DOHH2 (cell line): ENCODE data around the gene DCUN1D3.
"Not testable (repeated sequence)": the region's sequence is repeated elsewhere in the genome, so short reads cannot be mapped to it uniquely, and the experiment has no call there.

Experiments used
- H3F3A ChIP-seq: fragments of 200-600 bp; sonication (generic), shearing (Covaris generic); 2 replicates; pipeline ENCODE4 v1.6.0; 2016; ENCODE audit warnings: antibody characterized with exemption, mild to moderate bottlenecking; ENCODE audit not compliant: control insufficient read depth, insufficient read depth
- H3K27ac ChIP-seq: fragments of 200-600 bp; sonication (generic); 2 replicates; pipeline ENCODE4 v1.5.1; 2014; ENCODE audit warnings: low read depth, mild to moderate bottlenecking, low read length, moderate library complexity
- H3K27me3 ChIP-seq: fragments of 200-600 bp; sonication (generic); 2 replicates; pipeline ENCODE4 v1.6.1; 2014; ENCODE audit warnings: mild to moderate bottlenecking, low read length, mixed read lengths; ENCODE audit not compliant: control insufficient read depth
- H3K36me3 ChIP-seq: fragments of 200-600 bp; sonication (generic); 2 replicates; pipeline ENCODE4 v1.6.1; 2014; ENCODE audit warnings: mild to moderate bottlenecking, low read length, moderate library complexity, mixed read lengths; ENCODE audit not compliant: control insufficient read depth
- H3K4me1 ChIP-seq: fragments of 200-600 bp; sonication (generic); 2 replicates; pipeline ENCODE4 v1.6.1; 2014; ENCODE audit warnings: mild to moderate bottlenecking, low read length, mixed read lengths; ENCODE audit not compliant: control insufficient read depth
- H3K4me2 ChIP-seq: fragments of 200-600 bp; sonication (generic); 2 replicates; pipeline ENCODE4 v1.6.0; 2014; ENCODE audit warnings: mild to moderate bottlenecking, low read length, moderate library complexity
- H3K4me3 ChIP-seq: fragments of 200-600 bp; sonication (generic); 2 replicates; pipeline ENCODE4 v1.5.1; 2014; ENCODE audit warnings: mild to moderate bottlenecking, low read length, mixed read lengths
- H3K79me2 ChIP-seq: fragments of 200-600 bp; sonication (generic); 2 replicates; pipeline ENCODE4 v1.6.1; 2014; ENCODE audit warnings: mild to moderate bottlenecking, low read length, mixed read lengths; ENCODE audit not compliant: control insufficient read depth
- H3K9me2 ChIP-seq: fragments of 200-600 bp; sonication (generic); replicated peaks from 2 replicates; pipeline ENCODE4 v1.6.1; 2014; ENCODE audit warnings: mild to moderate bottlenecking, low read length, mixed read lengths; ENCODE audit not compliant: control insufficient read depth
- H3K9me3 ChIP-seq: fragments of 200-600 bp; sonication (generic); 2 replicates; pipeline ENCODE4 v1.6.1; 2014; ENCODE audit warnings: antibody characterized with exemption, low read length, mixed read lengths; ENCODE audit not compliant: control insufficient read depth, insufficient read depth
- H4K20me1 ChIP-seq: fragments of 200-600 bp; sonication (generic); 2 replicates; pipeline ENCODE4 v1.6.0; 2014; ENCODE audit warnings: low read depth, mild to moderate bottlenecking, antibody characterized with exemption, low read length, moderate library complexity; ENCODE audit not compliant: control insufficient read depth, insufficient read depth
- EZH2phosphoT487 ChIP-seq: fragments of 200-600 bp; sonication (generic); IDR thresholded peaks from 2 replicates; pipeline ENCODE4 v1.6.1; 2017; ENCODE audit warnings: borderline replicate concordance, mild to moderate bottlenecking, antibody characterized with exemption, low read length, moderate library complexity, mixed read lengths
- TF ChIP-seq, protein P1 (sequence below): fragments of 200-600 bp; sonication (generic); IDR thresholded peaks from one replicate; pipeline ENCODE4 v1.5.1; 2014; ENCODE audit warnings: antibody characterized with exemption, mild to moderate bottlenecking, low read depth, low read length; ENCODE audit not compliant: poor library complexity, severe bottlenecking

DCUN1D3 gene

DNA sequence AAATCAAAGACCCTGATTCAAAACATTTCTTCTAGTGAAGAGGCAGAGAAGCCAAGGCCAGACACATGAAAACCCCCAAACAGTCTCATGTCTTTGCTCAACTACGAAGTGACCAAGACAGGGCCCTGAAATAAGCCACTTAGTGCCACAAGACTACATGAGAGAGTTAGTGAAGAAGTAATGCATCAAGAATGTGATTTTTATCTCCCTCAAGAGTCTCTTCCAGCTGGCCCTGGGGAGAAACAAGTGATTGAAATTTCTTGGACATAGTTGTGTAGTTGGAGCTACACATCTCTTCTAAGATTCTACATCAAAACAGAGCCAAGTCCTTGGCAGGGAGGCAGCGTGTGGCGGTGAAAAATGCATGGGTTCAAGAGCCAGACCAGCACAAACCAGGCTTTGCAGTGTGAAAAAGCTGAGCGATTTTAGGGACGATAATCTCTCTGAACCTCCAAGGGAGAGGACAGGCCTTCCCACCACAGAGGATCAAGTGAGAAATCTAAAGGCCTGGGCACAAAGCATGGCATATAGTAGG lies 31.0 kb upstream of the DCUN1D3 start:
- no peaks in the 10 kb centered on the region for H4K20me1 ChIP-seq
- no peaks in the 10 kb centered on the region for H3K9me3 ChIP-seq
- H3K36me3 ChIP-seq = no peaks in the 10 kb centered on the region
- H3F3A ChIP-seq = no peaks in the 10 kb centered on the region
- no peak overlapping the region for H3K4me3 ChIP-seq
- peaks cover 4% of the 10 kb centered on the region; the same call in 1 of the 2 replicates for H3K27me3 ChIP-seq
- H3K4me2 ChIP-seq = no peak overlapping the region
- no peaks in the 10 kb centered on the region for H3K9me2 ChIP-seq
- H3K79me2 ChIP-seq = no peaks in the 10 kb centered on the region
- TF ChIP-seq, protein P1, sequence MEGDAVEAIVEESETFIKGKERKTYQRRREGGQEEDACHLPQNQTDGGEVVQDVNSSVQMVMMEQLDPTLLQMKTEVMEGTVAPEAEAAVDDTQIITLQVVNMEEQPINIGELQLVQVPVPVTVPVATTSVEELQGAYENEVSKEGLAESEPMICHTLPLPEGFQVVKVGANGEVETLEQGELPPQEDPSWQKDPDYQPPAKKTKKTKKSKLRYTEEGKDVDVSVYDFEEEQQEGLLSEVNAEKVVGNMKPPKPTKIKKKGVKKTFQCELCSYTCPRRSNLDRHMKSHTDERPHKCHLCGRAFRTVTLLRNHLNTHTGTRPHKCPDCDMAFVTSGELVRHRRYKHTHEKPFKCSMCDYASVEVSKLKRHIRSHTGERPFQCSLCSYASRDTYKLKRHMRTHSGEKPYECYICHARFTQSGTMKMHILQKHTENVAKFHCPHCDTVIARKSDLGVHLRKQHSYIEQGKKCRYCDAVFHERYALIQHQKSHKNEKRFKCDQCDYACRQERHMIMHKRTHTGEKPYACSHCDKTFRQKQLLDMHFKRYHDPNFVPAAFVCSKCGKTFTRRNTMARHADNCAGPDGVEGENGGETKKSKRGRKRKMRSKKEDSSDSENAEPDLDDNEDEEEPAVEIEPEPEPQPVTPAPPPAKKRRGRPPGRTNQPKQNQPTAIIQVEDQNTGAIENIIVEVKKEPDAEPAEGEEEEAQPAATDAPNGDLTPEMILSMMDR = no peak
- no peak for TF ChIP-seq EZH2phosphoT487
- H3K4me1 ChIP-seq = no peaks in the 10 kb centered on the region
- H3K27ac ChIP-seq = no peak overlapping the region

DNA sequence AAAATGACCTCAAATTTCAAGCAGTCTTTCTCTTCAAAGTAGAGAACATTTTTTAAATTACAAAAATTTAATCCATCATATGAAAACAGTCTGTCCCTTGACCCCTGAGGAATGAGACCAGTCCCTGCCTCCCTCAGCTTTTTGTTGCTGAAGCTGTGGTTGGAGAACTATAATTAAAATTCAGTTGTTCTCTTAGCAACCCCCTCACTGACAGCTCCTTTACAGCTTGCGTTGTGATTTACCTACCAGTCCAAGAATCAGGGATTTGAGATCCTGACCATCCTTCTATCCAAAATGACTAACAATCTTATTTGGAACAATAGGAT lies 30.2 kb upstream of the DCUN1D3 start:
- Histone ChIP-seq H3K9me3 (no peaks in the 10 kb centered on the region), H3F3A (no peaks in the 10 kb centered on the region), H3K9me2 (no peaks in the 10 kb centered on the region), H4K20me1 (no peaks in the 10 kb centered on the region), H3K27me3 (peaks cover 4% of the 10 kb centered on the region; the same call in 1 of the 2 replicates), H3K36me3 (0 out of 2 replicates have a peak, but pooled peaks cover 3% of the 10 kb centered on the region), H3K27ac (no peak overlapping the region), H3K4me3 (no peak overlapping the region), H3K4me2 (no peak overlapping the region), H3K4me1 (no peaks in the 10 kb centered on the region), H3K79me2 (no peaks in the 10 kb centered on the region)
- TF ChIP-seq EZH2phosphoT487 = no peak
- TF ChIP-seq, protein P1 = no peak

DNA sequence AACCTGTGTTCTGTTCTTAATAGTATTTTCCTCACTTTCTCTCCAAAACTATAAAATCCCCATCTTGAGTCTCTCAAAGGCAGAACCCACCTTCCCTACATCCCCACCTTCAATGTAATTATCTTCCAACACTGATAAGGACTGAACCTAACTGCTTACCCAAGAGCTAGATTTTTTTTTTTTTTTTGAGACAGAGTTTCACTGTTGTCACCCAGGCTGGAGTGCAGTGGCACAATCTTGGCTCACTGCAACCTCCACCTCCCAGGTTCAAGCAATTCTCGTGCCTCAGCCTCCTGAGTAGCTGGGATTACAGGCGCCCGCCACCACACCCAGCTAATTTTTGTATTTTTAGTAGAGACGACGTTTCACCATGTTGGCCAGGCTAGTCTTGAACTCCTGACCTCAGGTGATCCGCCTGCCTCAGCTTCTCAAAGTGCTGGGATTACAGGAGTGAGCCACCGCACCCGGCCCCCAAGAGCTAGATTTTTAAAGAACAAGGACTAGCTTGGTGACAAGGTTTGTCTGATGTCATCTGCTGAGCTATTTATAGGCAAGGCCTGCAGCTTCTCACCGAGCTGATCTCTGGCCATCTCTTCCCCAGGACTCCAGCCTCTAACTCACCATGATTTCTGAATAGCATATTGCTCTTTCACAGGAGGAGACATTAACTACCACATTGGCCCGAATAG lies 29.7 kb upstream of the DCUN1D3 start:
- not testable (repeated sequence) for H3K4me3 ChIP-seq, H3K9me2 ChIP-seq

DNA sequence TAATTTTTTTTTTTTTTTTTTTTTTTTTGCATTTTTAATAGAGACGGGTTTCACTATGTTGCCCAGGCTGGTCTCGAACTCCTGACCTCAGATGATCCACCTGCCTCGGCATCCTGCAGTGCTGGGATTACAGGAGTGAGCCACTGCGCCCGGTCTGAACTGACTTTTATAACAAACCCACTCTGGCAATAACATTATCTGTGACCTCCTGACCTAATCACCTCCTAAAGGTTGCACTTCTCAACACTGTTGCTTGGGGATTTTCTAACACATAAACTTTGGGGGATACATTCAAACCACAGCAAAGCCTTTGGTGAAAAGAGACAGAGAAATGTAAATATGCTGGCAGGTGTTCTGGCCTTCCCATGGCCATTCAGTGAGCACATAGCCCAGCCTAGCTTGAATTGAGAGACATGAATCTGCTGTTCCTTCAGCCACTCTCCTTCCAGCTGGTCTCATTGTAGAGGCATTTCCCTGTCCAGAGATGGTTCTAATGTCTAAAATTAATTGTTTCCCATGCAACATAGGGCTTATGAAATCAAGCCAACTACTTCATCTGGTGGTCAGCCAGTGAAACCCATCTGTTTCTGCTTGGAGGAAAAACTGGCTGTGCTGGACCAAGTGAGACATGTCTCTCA lies 28.7 kb upstream of the DCUN1D3 start:
- H3K4me2 ChIP-seq = no peak overlapping the region
- H3K79me2 ChIP-seq = no peaks in the 10 kb centered on the region
- H3K27me3 ChIP-seq = no peaks in the 10 kb centered on the region
- no peaks in the 10 kb centered on the region for H3K9me3 ChIP-seq
- no peaks in the 10 kb centered on the region for H3F3A ChIP-seq
- TF ChIP-seq EZH2phosphoT487 = no peak
- TF ChIP-seq, protein P1 = no peak
- no peaks in the 10 kb centered on the region for H3K9me2 ChIP-seq
- no peak overlapping the region for H3K4me3 ChIP-seq
- no peak overlapping the region for H3K27ac ChIP-seq
- no peaks in the 10 kb centered on the region for H4K20me1 ChIP-seq
- H3K4me1 ChIP-seq = no peaks in the 10 kb centered on the region
- peaks cover 8% of the 10 kb centered on the region; the same call in 1 of the 2 replicates for H3K36me3 ChIP-seq

More for the DNA sequence above, 29.7 kb upstream of the DCUN1D3 start:
- H3K79me2 ChIP-seq, H3K27me3 ChIP-seq, H3K36me3 ChIP-seq, H4K20me1 ChIP-seq, H3K9me3 ChIP-seq, H3K4me1 ChIP-seq, H3K4me2 ChIP-seq, H3F3A ChIP-seq, H3K27ac ChIP-seq: not testable (repeated sequence)
